ENCODE data around the gene FREM2. TPM values are rescaled to one million over a fixed set of nuclear protein-coding genes. Genes with fewer than 3 reads are reported as not detected.
A peak's percentile ranks its signal among the peaks of the same experiment; 100 is the strongest.

The FREM2 gene
- total RNA-seq, 1 donor from 2014 or later, result under 0.01 TPM

- no peak for DNase-seq (ENCODE audit: low read depth in 2 of 2)
Measured at GRCh38 chr13:38821770-38822551, 135.1 kb downstream of the FREM2 start.

- DNase-seq (ENCODE audit: low read depth in 2 of 2), result no peak
Measured at GRCh38 chr13:38824342-38824741, 137.5 kb downstream of the FREM2 start.

- DNase-seq (ENCODE audit: low read depth in 2 of 2), result no peak
Measured at GRCh38 chr13:38826182-38826813, 139.4 kb downstream of the FREM2 start.

- no peak for DNase-seq (ENCODE audit: low read depth in 2 of 2)
Measured at GRCh38 chr13:38830442-38831045, 143.7 kb downstream of the FREM2 start.

GRCh38 chr13:38844581-38844980 is 157.7 kb downstream of the FREM2 start:
- no peak for DNase-seq (ENCODE audit: low read depth in 2 of 2)

GRCh38 chr13:38848360-38848759 is 161.5 kb downstream of the FREM2 start:
- DNase-seq (ENCODE audit: low read depth in 2 of 2), result no peak

GRCh38 chr13:38849315-38849714 is 162.4 kb downstream of the FREM2 start:
- no peak for DNase-seq (ENCODE audit: low read depth in 2 of 2)

- no peak for DNase-seq (ENCODE audit: low read depth in 2 of 2)
Measured at GRCh38 chr13:38850868-38851626, 164.2 kb downstream of the FREM2 start.

GRCh38 chr13:38854226-38854625 is 167.3 kb downstream of the FREM2 start:
- DNase-seq (ENCODE audit: low read depth in 2 of 2), result no peak

- no peak for DNase-seq (ENCODE audit: low read depth in 2 of 2)
Measured at GRCh38 chr13:38856065-38856464, 169.2 kb downstream of the FREM2 start.

- no peak for DNase-seq (ENCODE audit: low read depth in 2 of 2)
Measured at GRCh38 chr13:38862443-38862842, 175.6 kb downstream of the FREM2 start.

GRCh38 chr13:38863536-38863935 is 176.7 kb downstream of the FREM2 start:
- DNase-seq (ENCODE audit: low read depth in 2 of 2), result no peak

GRCh38 chr13:38866649-38867048 is 179.8 kb downstream of the FREM2 start:
- DNase-seq (ENCODE audit: low read depth in 2 of 2), result peak in 1 of 2 donors; percentile 10

GRCh38 chr13:38868399-38868798 is 181.5 kb downstream of the FREM2 start:
- DNase-seq (ENCODE audit: low read depth in 2 of 2), result no peak

- DNase-seq (ENCODE audit: low read depth in 2 of 2), result no peak
Measured at GRCh38 chr13:38868870-38869269, 182.0 kb downstream of the FREM2 start.

GRCh38 chr13:38871275-38871674 is 184.4 kb downstream of the FREM2 start:
- DNase-seq (ENCODE audit: low read depth in 2 of 2), result no peak

GRCh38 chr13:38872693-38873092 is 185.8 kb downstream of the FREM2 start:
- peak; percentile 22 to 33 for DNase-seq (ENCODE audit: low read depth in 2 of 2)

- DNase-seq (ENCODE audit: low read depth in 2 of 2), result no peak
Measured at GRCh38 chr13:38875186-38875875, 188.5 kb downstream of the FREM2 start.

GRCh38 chr13:38879278-38879677 is 192.4 kb downstream of the FREM2 start:
- DNase-seq (ENCODE audit: low read depth in 2 of 2), result peak in 1 of 2 donors; percentile 3

- no peak for DNase-seq (ENCODE audit: low read depth in 2 of 2)
Measured at GRCh38 chr13:38879786-38880185, 192.9 kb downstream of the FREM2 start.

- DNase-seq (ENCODE audit: low read depth in 2 of 2), result no peak
Measured at GRCh38 chr13:38880397-38880796, 193.5 kb downstream of the FREM2 start.
